BJ (cell line): ENCODE data around the gene MYO18A. TPM values are rescaled to one million over a fixed set of nuclear protein-coding genes. Genes with fewer than 3 reads are reported as not detected.

Source experiments
- CTCF ChIA-PET: fragments of 350-600 bp; formaldehyde crosslinking; extraction: SDS; loops from one replicate; lab custom pipeline; 2021; ENCODE audit warnings: antibody characterized with exemption, inconsistent platforms; lab: Yijun Ruan, JAX
- POLR2A ChIA-PET: fragments of 300-600 bp; sonication (Branson Sonifier 250); formaldehyde crosslinking; extraction: SDS; loops from one replicate; lab custom pipeline; 2021; ENCODE audit warnings: antibody characterized with exemption; lab: Charles Lee
- DNase-seq: peaks from one replicate; pipeline ENCODE4 v3.0.0-alpha.2; 2011; ENCODE audit warnings: low read depth
- H3K27me3 ChIP-seq: 2 replicates; pipeline ENCODE4 v1.6.0; 2011; ENCODE audit warnings: low read length; ENCODE audit not compliant: control insufficient read depth, insufficient read depth
- H3K36me3 ChIP-seq: 2 replicates; pipeline ENCODE4 v1.5.1; 2011; ENCODE audit warnings: low read length; ENCODE audit not compliant: control insufficient read depth, insufficient read depth
- H3K4me3 ChIP-seq: 2 replicates; pipeline ENCODE4 v1.5.1; 2011; ENCODE audit warnings: low read depth, mild to moderate bottlenecking, control low read depth, low read length
- CTCF ChIP-seq: IDR thresholded peaks from 2 replicates; pipeline ENCODE4 v1.5.1; 2011; ENCODE audit warnings: low read depth, mild to moderate bottlenecking, control low read depth, inconsistent platforms, low read length, moderate library complexity; ENCODE audit not compliant: insufficient read depth
- polyA plus RNA-seq: library from polyadenylated mRNA; depleted of rRNA; stranded (reverse); fragments of >200 nt; gene quantifications from 2 replicates; pipeline ENCODE4 v1.2.3, GENCODE V29; 2011

The MYO18A gene
- polyA plus RNA-seq, 1 experiment: 12.0 TPM

GRCh38 chr17:29121442-29121841 lies 58.8 kb downstream of the MYO18A start:
- H3K36me3 ChIP-seq: peaks cover 36% of the 10 kb centered on the region
- DNase-seq: no peak
- H3K27me3 ChIP-seq: no peaks in the 10 kb centered on the region
- TF ChIP-seq CTCF: no peak
- POLR2A ChIA-PET: no interaction called here
- H3K4me3 ChIP-seq: no peak overlapping the region
- CTCF ChIA-PET: interaction anchor here (2.3 to 13.9 kb wide), 4 partner anchors 10 to 160 kb away, joined by 8 to 432 read pairs (median 222); no protein-coding TSS in a partner anchor

GRCh38 chr17:29120433-29120832 lies 59.8 kb downstream of the MYO18A start:
- CTCF ChIA-PET: interaction anchor here (0.6 to 13.9 kb wide), 7 partner anchors 11 to 159 kb away, joined by 3 to 432 read pairs (median 4); no protein-coding TSS in a partner anchor
- Histone ChIP-seq H3K4me3 (no peak overlapping the region), H3K27me3 (no peaks in the 10 kb centered on the region), H3K36me3 (peaks cover 37% of the 10 kb centered on the region)
- POLR2A ChIA-PET: no interaction called here
- no peak for TF ChIP-seq CTCF
- DNase-seq: no peak

GRCh38 chr17:29119265-29119664 lies 60.9 kb downstream of the MYO18A start:
- Histone ChIP-seq H3K36me3 (peaks cover 43% of the 10 kb centered on the region), H3K27me3 (no peaks in the 10 kb centered on the region), H3K4me3 (no peak overlapping the region)
- CTCF ChIA-PET: interaction anchor here (10.4 to 13.9 kb wide), 3 partner anchors 12 to 158 kb away, joined by 130 to 432 read pairs (median 315); no protein-coding TSS in a partner anchor
- POLR2A ChIA-PET: interaction anchor here (0.6 kb wide), 1 partner anchor 12 kb away, joined by 3 read pairs; no protein-coding TSS in a partner anchor
- TF ChIP-seq CTCF: no peak
- no peak for DNase-seq

- Histone ChIP-seq H3K36me3 (peaks cover 46% of the 10 kb centered on the region), H3K4me3 (no peak overlapping the region), H3K27me3 (no peaks in the 10 kb centered on the region)
- DNase-seq: no peak
- ChIA-PET POLR2A (no interaction called here), CTCF (interaction anchor here (0.6 to 13.9 kb wide), 51 partner anchors 8 to 473 kb away, joined by 3 to 432 read pairs (median 4); partner anchors contain the start of genes FLOT2, MYO18A, NEK8 and TLCD1)
- peak; percentile 94 for TF ChIP-seq CTCF
Measured at GRCh38 chr17:29116804-29117753, 63.1 kb downstream of the MYO18A start.
